ENCODE results near the gene APOH. TPM values are rescaled to one million over a fixed set of nuclear protein-coding genes. Genes with fewer than 3 reads are reported as not detected.
"Not testable (repeated sequence)": the region's sequence is repeated elsewhere in the genome, so short reads cannot be mapped to it uniquely, and the experiment has no call there.

Gene APOH
- total RNA-seq, 2 experiments from 2014 or later: not detected

- ATAC-seq: no peak
- Mint-ChIP-seq H3K27ac (no peak overlapping the region), H3K4me3 (no peak overlapping the region), H3K36me3 (ENCODE audit: low read depth) (no peaks in the 10 kb centered on the region), H3K9me3 (ENCODE audit: low read depth) (peaks cover 4% of the 10 kb centered on the region), H3K27me3 (no peaks in the 10 kb centered on the region), H3K4me1 (peaks cover 15% of the 10 kb centered on the region)
- intact Hi-C loops (cut with DNase I, micrococcal nuclease): no loop called here
- DNase-seq: no peak
- CTCF ChIA-PET: no interaction called here
- POLR2A ChIA-PET: no interaction called here
Observed at GRCh38 chr17:66260688-66261087, 31.5 kb upstream of the APOH start.

- ChIA-PET POLR2A (no interaction called here), CTCF (no interaction called here)
- H3K4me1 Mint-ChIP-seq: peaks cover 19% of the 10 kb centered on the region
- H3K4me3 Mint-ChIP-seq: no peak overlapping the region
- ATAC-seq (no peak), DNase-seq (no peak)
- H3K36me3 Mint-ChIP-seq (ENCODE audit: low read depth): no peaks in the 10 kb centered on the region
- no peak overlapping the region for H3K27ac Mint-ChIP-seq
- intact Hi-C loops (cut with DNase I, micrococcal nuclease): no loop called here
- H3K9me3 Mint-ChIP-seq (ENCODE audit: low read depth): peaks cover 4% of the 10 kb centered on the region
- no peaks in the 10 kb centered on the region for H3K27me3 Mint-ChIP-seq
Observed at GRCh38 chr17:66260275-66260674, 31.1 kb upstream of the APOH start.

GRCh38 chr17:66255527-66255971 lies 26.3 kb upstream of the APOH start:
- H3K27ac Mint-ChIP-seq: peak overlapping the region; percentile 86
- H3K27me3 Mint-ChIP-seq: no peaks in the 10 kb centered on the region
- DNase-seq (peak; percentile 43), ATAC-seq (peak; percentile 73)
- intact Hi-C loops (cut with DNase I, micrococcal nuclease): loop anchor here (1.0 to 5.0 kb wide), 11 partner anchors 47 to 651 kb away; partner anchors contain the start of gene PRKCA (in 1 of the 2)
- peaks cover 17% of the 10 kb centered on the region for H3K4me1 Mint-ChIP-seq
- no peaks in the 10 kb centered on the region for H3K36me3 Mint-ChIP-seq (ENCODE audit: low read depth)
- no peaks in the 10 kb centered on the region for H3K9me3 Mint-ChIP-seq (ENCODE audit: low read depth)
- H3K4me3 Mint-ChIP-seq: peak overlapping the region; percentile 51
- ChIA-PET CTCF (interaction anchor here (0.6 to 1.5 kb wide), 20 partner anchors 12 to 396 kb away, joined by 3 to 11 read pairs (median 3); no protein-coding TSS in a partner anchor), POLR2A (interaction anchor here (0.6 kb wide), 1 partner anchor 696 kb away, joined by 4 read pairs; no protein-coding TSS in a partner anchor)

GRCh38 chr17:66255112-66255511 lies 25.9 kb upstream of the APOH start:
- ChIA-PET CTCF (interaction anchor here (0.6 to 1.5 kb wide), 15 partner anchors 11 to 397 kb away, joined by 3 to 11 read pairs (median 3); no protein-coding TSS in a partner anchor), POLR2A (no interaction called here)
- H3K27me3 Mint-ChIP-seq: no peaks in the 10 kb centered on the region
- peak overlapping the region; percentile 86 for H3K27ac Mint-ChIP-seq
- H3K4me3 Mint-ChIP-seq: peak overlapping the region; percentile 51
- intact Hi-C loops (cut with DNase I, micrococcal nuclease): loop anchor here (1.0 to 5.0 kb wide), 11 partner anchors 47 to 651 kb away; partner anchors contain the start of gene PRKCA (in 1 of the 2)
- DNase-seq (peak; percentile 35), ATAC-seq (peak; percentile 93)
- H3K36me3 Mint-ChIP-seq (ENCODE audit: low read depth): no peaks in the 10 kb centered on the region
- H3K9me3 Mint-ChIP-seq (ENCODE audit: low read depth): no peaks in the 10 kb centered on the region
- H3K4me1 Mint-ChIP-seq: peaks cover 19% of the 10 kb centered on the region

- CTCF ChIA-PET; H3K4me3 Mint-ChIP-seq; H3K27me3 Mint-ChIP-seq; H3K36me3 Mint-ChIP-seq (ENCODE audit: low read depth); H3K9me3 Mint-ChIP-seq (ENCODE audit: low read depth); POLR2A ChIA-PET; DNase-seq; ATAC-seq; H3K27ac Mint-ChIP-seq: not testable (repeated sequence)
- intact Hi-C loops (cut with DNase I, micrococcal nuclease): loop anchor here in 1 of 2 experiments (5.0 kb wide), 1 partner anchor 51 kb away; no protein-coding TSS in a partner anchor
- peaks cover 19% of the 10 kb centered on the region for H3K4me1 Mint-ChIP-seq
Observed at GRCh38 chr17:66253458-66253857, 24.2 kb upstream of the APOH start.

- ATAC-seq: no peak
- no peaks in the 10 kb centered on the region for H3K27me3 Mint-ChIP-seq
- no peak overlapping the region for H3K27ac Mint-ChIP-seq
- H3K4me3 Mint-ChIP-seq: no peak overlapping the region
- POLR2A ChIA-PET: no interaction called here
- peaks cover 30% of the 10 kb centered on the region for H3K4me1 Mint-ChIP-seq
- intact Hi-C loops (cut with DNase I, micrococcal nuclease): loop anchor here in 1 of 2 experiments (5.0 kb wide), 1 partner anchor 48 kb away; no protein-coding TSS in a partner anchor
- DNase-seq: no peak
- CTCF ChIA-PET: interaction anchor here (0.7 to 2.1 kb wide), 3 partner anchors 11 to 316 kb away, joined by 3 to 10 read pairs (median 3); no protein-coding TSS in a partner anchor
- H3K9me3 Mint-ChIP-seq (ENCODE audit: low read depth): no peaks in the 10 kb centered on the region
- H3K36me3 Mint-ChIP-seq (ENCODE audit: low read depth): no peaks in the 10 kb centered on the region
Observed at GRCh38 chr17:66250686-66251085, 21.5 kb upstream of the APOH start.

- CTCF ChIA-PET: interaction anchor here (0.6 to 0.9 kb wide), 3 partner anchors 83 to 435 kb away, joined by 3 read pairs; no protein-coding TSS in a partner anchor
- intact Hi-C loops (cut with DNase I, micrococcal nuclease): no loop called here
- POLR2A ChIA-PET: interaction anchor here (0.5 kb wide), 1 partner anchor 402 kb away, joined by 5 read pairs; no protein-coding TSS in a partner anchor
Observed at GRCh38 chr17:66248285-66248684, 19.1 kb upstream of the APOH start.

GRCh38 chr17:66241839-66242238 lies 12.6 kb upstream of the APOH start:
- H3K27ac Mint-ChIP-seq: no peak overlapping the region
- H3K36me3 Mint-ChIP-seq (ENCODE audit: low read depth): no peaks in the 10 kb centered on the region
- no peaks in the 10 kb centered on the region for H3K27me3 Mint-ChIP-seq
- intact Hi-C loops (cut with DNase I, micrococcal nuclease): no loop called here
- ChIA-PET CTCF (interaction anchor here (0.8 kb wide), 1 partner anchor 14 kb away, joined by 3 read pairs; no protein-coding TSS in a partner anchor), POLR2A (no interaction called here)
- H3K4me3 Mint-ChIP-seq: no peak overlapping the region
- no peaks in the 10 kb centered on the region for H3K9me3 Mint-ChIP-seq (ENCODE audit: low read depth)
- DNase-seq: no peak
- no peak for ATAC-seq
- peaks cover 23% of the 10 kb centered on the region for H3K4me1 Mint-ChIP-seq

More at GRCh38 chr17:66248285-66248684, 19.1 kb upstream of the APOH start:
- DNase-seq (no peak), ATAC-seq (no peak)
- Mint-ChIP-seq H3K9me3 (ENCODE audit: low read depth) (no peaks in the 10 kb centered on the region), H3K36me3 (ENCODE audit: low read depth) (no peaks in the 10 kb centered on the region), H3K27me3 (no peaks in the 10 kb centered on the region), H3K27ac (no peak overlapping the region), H3K4me3 (no peak overlapping the region), H3K4me1 (peaks cover 29% of the 10 kb centered on the region)

- ChIA-PET POLR2A (interaction anchor here (0.6 kb wide), 1 partner anchor 66 kb away, joined by 3 read pairs; no protein-coding TSS in a partner anchor), CTCF (interaction anchor here (1.2 kb wide), 1 partner anchor 10 kb away, joined by 3 read pairs; no protein-coding TSS in a partner anchor)
- Mint-ChIP-seq H3K4me3 (no peak overlapping the region), H3K36me3 (ENCODE audit: low read depth) (no peaks in the 10 kb centered on the region), H3K4me1 (peaks cover 13% of the 10 kb centered on the region), H3K9me3 (ENCODE audit: low read depth) (no peaks in the 10 kb centered on the region), H3K27ac (no peak overlapping the region), H3K27me3 (no peaks in the 10 kb centered on the region)
- intact Hi-C loops (cut with DNase I, micrococcal nuclease): no loop called here
- no peak for DNase-seq
- ATAC-seq: no peak
Observed at GRCh38 chr17:66240630-66241029, 11.4 kb upstream of the APOH start.

GRCh38 chr17:66240013-66240412 lies 10.8 kb upstream of the APOH start:
- intact Hi-C loops (cut with DNase I, micrococcal nuclease): no loop called here
- no peak overlapping the region for H3K27ac Mint-ChIP-seq
- DNase-seq (no peak), ATAC-seq (no peak)
- ChIA-PET CTCF (interaction anchor here (0.6 to 1.2 kb wide), 2 partner anchors 11 to 434 kb away, joined by 3 read pairs; no protein-coding TSS in a partner anchor), POLR2A (no interaction called here)
- H3K27me3 Mint-ChIP-seq: no peaks in the 10 kb centered on the region
- H3K4me3 Mint-ChIP-seq: no peak overlapping the region
- H3K36me3 Mint-ChIP-seq (ENCODE audit: low read depth): no peaks in the 10 kb centered on the region
- peaks cover 11% of the 10 kb centered on the region for H3K4me1 Mint-ChIP-seq
- H3K9me3 Mint-ChIP-seq (ENCODE audit: low read depth): no peaks in the 10 kb centered on the region

GRCh38 chr17:66235377-66235994 lies 6.3 kb upstream of the APOH start:
- Mint-ChIP-seq H3K4me1 (peaks cover 8% of the 10 kb centered on the region), H3K27ac (no peak overlapping the region), H3K4me3 (no peak overlapping the region), H3K36me3 (ENCODE audit: low read depth) (no peaks in the 10 kb centered on the region), H3K27me3 (no peaks in the 10 kb centered on the region), H3K9me3 (ENCODE audit: low read depth) (no peaks in the 10 kb centered on the region)
- intact Hi-C loops (cut with DNase I, micrococcal nuclease): no loop called here
- ATAC-seq (no peak), DNase-seq (no peak)
- ChIA-PET CTCF (interaction anchor here (0.6 kb wide), 1 partner anchor 100 kb away, joined by 4 read pairs; no protein-coding TSS in a partner anchor), POLR2A (no interaction called here)

GRCh38 chr17:66234611-66235010 lies 5.4 kb upstream of the APOH start:
- POLR2A ChIA-PET: no interaction called here
- Mint-ChIP-seq H3K27me3 (no peaks in the 10 kb centered on the region), H3K4me3 (no peak overlapping the region), H3K27ac (no peak overlapping the region), H3K9me3 (ENCODE audit: low read depth) (no peaks in the 10 kb centered on the region), H3K4me1 (peaks cover 5% of the 10 kb centered on the region), H3K36me3 (ENCODE audit: low read depth) (no peaks in the 10 kb centered on the region)
- ATAC-seq (no peak), DNase-seq (no peak)
- intact Hi-C loops (cut with DNase I, micrococcal nuclease): no loop called here
- CTCF ChIA-PET: no interaction called here

All from activated CD4-positive, alpha-beta T cell treated with anti-CD3 and anti-CD28 coated beads for 36 hours (primary cell).